Left ventricle myocardium inferior (tissue), 1 donor: ENCODE measurements around the gene AGAP4. TPM values are rescaled to one million over a fixed set of nuclear protein-coding genes. Genes with fewer than 3 reads are reported as not detected.
"Not testable (repeated sequence)": the region's sequence is repeated elsewhere in the genome, so short reads cannot be mapped to it uniquely, and the experiment has no call there.

ENCODE experiments used
- DNase-seq: peaks from one replicate; pipeline ENCODE4 v3.0.0-alpha.2; 2020
- H3K27ac ChIP-seq: fragments of 200-600 bp; replicated peaks from 2 replicates; pipeline ENCODE4 v1.8.0; 2021
- H3K27me3 ChIP-seq: fragments of 200-600 bp; 2 replicates; pipeline ENCODE4 v1.8.0; 2021; ENCODE audit warnings: low read depth
- H3K36me3 ChIP-seq: fragments of 200-600 bp; 2 replicates; pipeline ENCODE4 v1.8.0; 2021
- H3K4me1 ChIP-seq: fragments of 200-600 bp; 2 replicates; pipeline ENCODE4 v1.8.0; 2021
- H3K4me3 ChIP-seq: fragments of 200-600 bp; 2 replicates; pipeline ENCODE4 v1.8.0; 2021; ENCODE audit warnings: mild to moderate bottlenecking, moderate library complexity
- H3K9me3 ChIP-seq: fragments of 200-600 bp; replicated peaks from 2 replicates; pipeline ENCODE4 v1.8.0; 2021
- intact Hi-C: fragments of 100-400 bp; cut with micrococcal nuclease; formaldehyde crosslinking; loops from one replicate; pipeline ENCODE4 v1.11.0; 2022
- long read RNA-seq: library from polyadenylated mRNA; unstranded; transcript quantifications from one replicate; pipeline ENCODE4 v2.0.0, GENCODE V29; 2021
- total RNA-seq: library from RNA; stranded (reverse); fragmentation: NEBNext Ultra II Directional; extraction: Animal tissue kit (Norgen Biotek cat#: 25700); gene quantifications from one replicate; pipeline ENCODE4 v1.2.1, GENCODE V29; 2021
- donor health status: DM: no; HTN: yes; CAD: no; lungs with severe emphysema.

Gene AGAP4
- 6.0 TPM for total RNA-seq
- long read RNA-seq, partial matches to known transcripts: 1 of 2 reads
- long read RNA-seq, other reads (novel, unspliced or antisense): 1 of 2 reads

DNA sequence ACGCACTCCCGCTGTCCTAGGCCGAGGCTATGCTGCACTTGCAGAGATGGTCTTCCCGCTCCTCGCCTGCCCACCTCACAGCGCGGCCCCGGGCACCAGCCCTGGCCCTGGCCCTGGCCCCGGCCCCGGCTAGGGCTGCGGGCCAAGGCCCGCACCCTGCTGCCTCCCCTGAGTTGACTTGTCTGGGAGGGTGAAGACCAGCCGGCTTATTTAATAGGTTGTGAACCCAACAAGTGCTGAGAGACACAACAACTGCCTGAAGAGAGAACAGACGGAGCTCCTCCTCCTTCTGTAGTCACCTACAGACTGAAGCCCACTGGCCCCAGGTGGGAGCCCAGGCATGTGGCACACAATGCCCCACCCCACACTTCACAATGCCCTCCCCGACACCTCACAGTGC is at the start of gene AGAP4:
Gene AGAP4, minus strand, starts transcription at position 101 of the 400 bp plus-strand sequence. CDS start 153 bp downstream, outside the sequence.
- H3K36me3 ChIP-seq, H3K27ac ChIP-seq, H3K4me1 ChIP-seq, intact Hi-C loops, H3K9me3 ChIP-seq, H3K4me3 ChIP-seq, H3K27me3 ChIP-seq, DNase-seq: not testable (repeated sequence)

DNA sequence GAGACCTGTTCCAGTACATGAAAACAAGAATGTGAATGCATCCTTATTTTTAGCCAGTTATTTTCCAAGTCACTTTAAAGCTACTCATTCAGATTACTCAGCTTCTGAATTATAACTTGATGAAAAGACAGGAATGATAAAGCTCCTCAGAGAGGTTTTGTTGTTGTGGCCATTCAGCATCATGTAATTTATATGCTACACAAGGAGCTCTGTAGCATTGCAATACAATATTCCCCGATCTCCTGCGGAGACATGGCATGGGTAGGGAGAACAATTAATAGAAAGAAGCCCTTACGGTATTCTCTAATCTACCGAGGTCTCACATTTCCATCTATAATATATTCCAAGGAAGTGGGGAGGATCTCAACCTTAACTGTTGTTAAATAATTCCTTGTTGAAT is 43.4 kb upstream of the AGAP4 start:
- H3K9me3 ChIP-seq, H3K36me3 ChIP-seq, H3K4me1 ChIP-seq, DNase-seq, H3K4me3 ChIP-seq, intact Hi-C loops, H3K27me3 ChIP-seq, H3K27ac ChIP-seq: not testable (repeated sequence)

DNA sequence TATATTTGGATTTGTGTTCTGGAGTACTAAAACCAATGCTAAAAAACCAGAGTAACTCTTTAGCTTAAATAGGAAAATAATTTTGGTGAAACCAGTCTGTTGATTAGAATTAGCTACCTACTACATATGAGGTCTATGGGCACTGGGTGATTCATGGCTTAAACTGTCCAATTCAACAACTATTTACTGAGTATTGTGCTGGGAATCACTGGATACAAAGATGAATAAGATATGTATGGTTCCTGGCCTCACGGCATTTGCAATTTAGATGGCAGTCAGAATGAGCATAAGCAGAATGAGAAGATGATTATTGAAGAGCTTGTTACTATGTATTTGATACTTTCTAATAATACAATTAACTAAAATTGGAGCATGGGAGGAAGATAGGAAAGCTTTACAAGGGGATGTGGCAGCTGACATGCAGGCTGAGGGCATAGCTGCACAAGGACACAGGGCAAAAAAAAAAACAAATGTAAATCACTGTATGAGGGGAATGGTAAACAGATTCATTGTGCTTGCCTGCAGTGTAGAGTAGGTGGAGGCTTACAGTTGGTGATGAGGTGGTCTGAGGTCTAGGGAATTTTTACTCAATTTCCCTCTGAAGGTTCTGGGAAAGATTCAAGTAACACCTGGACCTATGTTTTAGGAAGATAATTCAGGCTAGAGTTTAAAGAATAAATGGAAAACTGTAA is 42.4 kb upstream of the AGAP4 start:
- H3K4me3 ChIP-seq, intact Hi-C loops, DNase-seq, H3K4me1 ChIP-seq, H3K36me3 ChIP-seq, H3K9me3 ChIP-seq, H3K27me3 ChIP-seq, H3K27ac ChIP-seq: not testable (repeated sequence)

DNA sequence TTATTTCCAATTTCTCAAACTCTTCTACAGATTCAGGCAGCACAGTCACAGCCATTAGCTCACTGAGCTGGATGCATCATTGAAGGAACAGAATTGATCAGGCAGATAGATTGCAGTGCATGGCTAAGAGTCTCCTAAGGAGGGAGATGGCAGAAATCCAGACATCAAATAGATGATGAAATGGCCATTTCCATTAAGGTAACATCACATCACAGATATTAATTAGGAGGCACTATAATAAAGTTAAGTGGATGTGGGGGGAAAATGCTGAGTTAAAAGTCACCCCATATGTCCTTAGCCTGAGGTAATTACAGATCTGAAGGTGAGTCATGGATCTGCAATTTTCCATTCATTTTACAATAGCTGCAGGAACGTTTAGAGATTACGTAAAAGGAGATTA is 35.6 kb upstream of the AGAP4 start:
- H3K9me3 ChIP-seq, H3K4me3 ChIP-seq, H3K4me1 ChIP-seq, H3K27ac ChIP-seq, intact Hi-C loops, H3K36me3 ChIP-seq, H3K27me3 ChIP-seq, DNase-seq: not testable (repeated sequence)

DNA sequence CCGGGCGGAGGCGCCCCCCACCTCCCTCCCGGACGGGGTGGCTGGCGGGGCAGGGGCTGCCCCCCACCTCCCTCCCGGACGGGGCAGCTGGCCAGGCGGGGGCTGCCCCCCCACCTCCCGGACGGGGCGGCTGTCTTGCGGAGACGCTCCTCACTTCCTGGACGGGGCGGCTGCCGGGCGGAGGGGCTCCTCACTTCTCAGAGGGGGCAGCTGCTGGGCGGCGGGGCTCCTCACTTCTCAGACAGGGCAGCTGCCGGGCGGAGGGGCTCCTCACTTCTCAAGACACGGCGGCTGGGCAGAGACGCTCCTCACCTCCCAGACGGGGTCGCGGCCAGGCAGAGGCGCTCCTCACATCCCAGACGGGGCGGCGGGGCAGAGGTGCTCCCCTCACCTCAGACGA is 18.1 kb upstream of the AGAP4 start:
- H3K36me3 ChIP-seq, H3K27me3 ChIP-seq, H3K9me3 ChIP-seq, intact Hi-C loops, H3K4me3 ChIP-seq, H3K4me1 ChIP-seq, DNase-seq, H3K27ac ChIP-seq: not testable (repeated sequence)

DNA sequence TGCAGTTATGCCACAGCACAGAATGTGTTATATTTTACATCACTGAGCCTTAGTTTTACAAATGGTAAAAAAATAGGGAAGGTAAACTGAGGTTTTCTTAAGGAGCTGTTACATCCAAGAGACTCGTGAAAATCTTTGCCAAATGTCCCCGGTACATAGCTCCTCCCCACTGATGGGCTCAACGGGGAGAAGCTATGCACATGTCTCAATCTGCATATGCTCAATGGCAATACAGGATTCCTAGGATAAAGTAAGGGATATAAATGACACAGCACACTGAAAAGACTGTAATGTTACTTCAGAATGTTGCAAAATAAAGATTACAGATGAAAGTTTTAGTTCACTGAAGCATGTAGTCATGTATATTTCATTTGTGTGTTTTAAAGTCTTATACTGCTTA is 17.0 kb upstream of the AGAP4 start:
- H3K9me3 ChIP-seq, intact Hi-C loops, DNase-seq, H3K36me3 ChIP-seq, H3K27me3 ChIP-seq, H3K4me3 ChIP-seq, H3K27ac ChIP-seq, H3K4me1 ChIP-seq: not testable (repeated sequence)

DNA sequence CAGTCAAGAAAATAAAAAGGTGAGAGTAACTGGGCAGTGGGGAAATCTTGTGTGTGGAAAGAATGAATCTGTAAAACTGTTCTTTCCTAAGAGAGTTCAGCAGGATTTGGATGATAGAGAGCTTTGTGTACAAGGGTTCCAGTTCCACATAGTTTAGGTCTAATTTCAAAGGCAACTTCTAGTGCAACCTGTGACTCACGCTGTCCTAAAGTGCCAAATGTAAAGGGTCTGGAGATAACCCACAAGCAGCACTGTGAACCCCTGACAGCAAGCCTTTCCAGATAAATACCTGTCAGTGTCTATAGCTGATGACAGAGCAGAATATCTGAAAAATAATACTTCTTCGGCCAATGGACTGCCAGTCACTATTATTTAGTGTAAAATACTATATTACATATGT is 16.3 kb upstream of the AGAP4 start:
- intact Hi-C loops, H3K36me3 ChIP-seq, H3K9me3 ChIP-seq, H3K4me1 ChIP-seq, H3K27me3 ChIP-seq, H3K4me3 ChIP-seq, DNase-seq, H3K27ac ChIP-seq: not testable (repeated sequence)

DNA sequence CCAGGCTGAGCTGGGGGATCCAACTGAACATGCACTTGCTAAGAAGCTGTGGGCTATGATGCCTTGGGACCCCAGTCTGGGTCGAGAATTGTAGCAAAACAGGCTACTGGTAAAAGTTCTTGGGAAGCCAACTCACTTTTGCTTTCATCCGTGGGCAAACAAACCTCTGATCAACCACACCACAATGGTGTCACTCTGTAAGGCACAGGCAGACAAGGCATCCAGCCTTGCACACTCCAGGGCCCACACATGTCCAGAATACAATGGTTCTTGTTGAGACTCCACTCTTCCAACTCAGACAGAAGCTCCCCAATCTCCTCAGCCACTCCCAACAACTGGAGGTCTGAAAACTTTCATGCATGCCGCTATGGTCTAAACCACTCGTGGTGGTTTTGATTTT is 10.6 kb upstream of the AGAP4 start:
- intact Hi-C loops, H3K9me3 ChIP-seq, H3K36me3 ChIP-seq, H3K27ac ChIP-seq, H3K4me3 ChIP-seq, H3K4me1 ChIP-seq, H3K27me3 ChIP-seq, DNase-seq: not testable (repeated sequence)

DNA sequence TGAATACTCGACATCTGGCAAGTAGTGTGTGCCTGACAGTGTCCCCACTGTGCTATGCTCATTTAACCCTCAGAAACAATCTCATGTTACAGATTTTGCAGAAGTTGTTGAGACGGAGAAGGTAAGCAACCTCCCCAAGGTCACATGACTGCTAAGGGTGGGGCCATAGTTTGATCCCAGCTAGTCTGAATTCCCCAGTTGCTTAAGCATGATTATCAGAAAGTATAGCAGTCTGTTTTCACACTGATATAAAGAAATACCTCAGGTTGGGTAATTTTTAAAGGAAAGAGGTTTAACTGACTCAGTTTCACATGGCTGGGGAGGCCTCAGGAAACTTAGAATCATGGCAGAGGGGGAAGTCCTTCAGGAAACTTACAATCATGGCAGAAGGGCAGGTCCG is 1.2 kb upstream of the AGAP4 start:
- H3K4me1 ChIP-seq, H3K27me3 ChIP-seq, H3K9me3 ChIP-seq, H3K27ac ChIP-seq, H3K4me3 ChIP-seq, intact Hi-C loops, H3K36me3 ChIP-seq, DNase-seq: not testable (repeated sequence)

DNA sequence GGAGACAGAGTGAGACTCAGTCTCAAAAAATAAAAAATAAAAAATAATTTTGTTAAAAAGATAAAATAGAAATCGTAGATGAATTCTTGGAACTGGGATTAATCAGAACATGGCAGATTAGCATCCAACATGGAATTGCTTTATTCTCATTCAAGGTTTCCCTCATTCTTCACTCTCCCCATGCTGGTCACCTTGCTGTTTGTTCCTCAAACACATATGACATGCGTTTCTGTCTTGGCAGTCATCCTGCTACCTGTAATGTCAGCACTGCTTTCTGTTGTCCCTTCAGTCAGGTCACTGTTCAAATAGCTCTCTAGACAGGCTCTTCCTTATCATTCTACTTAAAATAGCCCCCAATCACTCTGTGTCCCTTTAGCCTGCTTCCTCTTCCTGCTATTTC is 24.4 kb downstream of the AGAP4 start:
- H3K27ac ChIP-seq, H3K36me3 ChIP-seq, intact Hi-C loops, DNase-seq, H3K9me3 ChIP-seq, H3K27me3 ChIP-seq, H3K4me3 ChIP-seq, H3K4me1 ChIP-seq: not testable (repeated sequence)

DNA sequence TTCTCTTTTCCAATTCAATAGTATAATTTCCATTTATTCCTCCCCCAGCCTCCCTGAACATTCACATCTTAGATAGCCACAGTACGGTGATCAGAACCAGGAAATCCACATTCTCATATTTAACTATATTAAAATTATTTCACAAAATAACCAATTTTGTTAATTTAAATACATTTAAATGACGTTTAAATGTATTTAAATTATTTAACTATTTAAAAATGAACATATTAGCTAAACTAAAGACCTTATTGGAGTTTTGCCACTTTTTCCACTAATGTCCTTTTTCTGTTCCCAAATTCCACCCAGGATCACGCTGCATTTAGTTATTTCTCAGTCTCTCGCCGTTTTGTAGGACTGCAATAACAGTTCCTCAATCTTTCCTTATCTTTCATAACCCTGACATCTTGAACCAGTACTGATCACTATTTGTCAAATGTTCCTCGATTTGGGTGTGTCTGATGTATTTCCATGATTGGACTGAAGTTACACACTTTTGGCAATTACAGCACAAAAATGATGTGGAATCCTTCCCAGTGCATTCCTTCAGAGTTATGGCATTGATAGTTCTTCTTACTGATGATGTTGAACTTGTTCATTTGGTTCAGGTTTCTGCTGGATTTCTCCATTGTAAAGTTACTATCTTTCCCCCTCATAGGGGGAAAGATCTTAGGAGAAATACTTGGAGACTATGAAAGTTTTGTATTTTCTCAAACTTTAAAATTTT is 27.0 kb downstream of the AGAP4 start:
- H3K4me1 ChIP-seq, H3K36me3 ChIP-seq, H3K27ac ChIP-seq, H3K9me3 ChIP-seq, H3K27me3 ChIP-seq, intact Hi-C loops, DNase-seq, H3K4me3 ChIP-seq: not testable (repeated sequence)
